OCI-LY7 (cell line): ENCODE data around the gene BTBD17. TPM values are rescaled to one million over a fixed set of nuclear protein-coding genes. Genes with fewer than 3 reads are reported as not detected.

ENCODE experiments used
- BruUV-seq: library from RNA; stranded (reverse); fragments of 400-500 nt; replicated peaks from 2 replicates; lab custom pipeline; 2021; lab: Mats Ljungman, UMichigan
- CTCF ChIA-PET: fragments of 300-600 bp; sonication (Branson Sonifier 250); formaldehyde crosslinking; loops from one replicate; lab custom pipeline; 2022; ENCODE audit warnings: antibody characterized with exemption; ENCODE audit not compliant: unreplicated experiment; lab: Charles Lee
- POLR2A ChIA-PET: fragments of 300-600 bp; sonication (Branson Sonifier 250); formaldehyde crosslinking; loops from one replicate; lab custom pipeline; 2022; ENCODE audit warnings: antibody characterized with exemption; lab: Charles Lee
- DNase-seq: peaks from one replicate; pipeline ENCODE4 v3.0.0-alpha.2; 2015; ENCODE audit warnings: low spot score
- H2AFZ ChIP-seq: fragments of 200-600 bp; sonication (generic), shearing (Covaris generic); 2 replicates; pipeline ENCODE4 v1.6.1; 2014; ENCODE audit warnings: mild to moderate bottlenecking, antibody characterized with exemption, low read length, moderate library complexity
- H3K27ac ChIP-seq: fragments of 200-600 bp; sonication (generic); 2 replicates; pipeline ENCODE4 v1.5.1; 2014; ENCODE audit warnings: mixed run types, low read depth, mild to moderate bottlenecking, moderate library complexity, low read length, inconsistent platforms; ENCODE audit not compliant: poor library complexity, severe bottlenecking
- H3K36me3 ChIP-seq: fragments of 200-600 bp; sonication (generic); 2 replicates; pipeline ENCODE4 v1.6.1; 2014; ENCODE audit warnings: mild to moderate bottlenecking, antibody characterized with exemption, low read length, moderate library complexity, mixed read lengths; ENCODE audit not compliant: insufficient read depth
- H3K4me1 ChIP-seq: fragments of 200-600 bp; sonication (generic); 2 replicates; pipeline ENCODE4 v1.5.1; 2014; ENCODE audit warnings: mild to moderate bottlenecking, low read length; ENCODE audit not compliant: insufficient read depth, poor library complexity, severe bottlenecking
- H3K4me2 ChIP-seq: fragments of 200-600 bp; sonication (generic); 2 replicates; pipeline ENCODE4 v1.6.1; 2014; ENCODE audit warnings: mild to moderate bottlenecking, low read length
- H3K4me3 ChIP-seq: fragments of 200-600 bp; sonication (generic); 2 replicates; pipeline ENCODE4 v1.5.1; 2014; ENCODE audit warnings: mild to moderate bottlenecking, low read depth, low read length; ENCODE audit not compliant: poor library complexity, severe bottlenecking
- H3K79me2 ChIP-seq: fragments of 200-600 bp; sonication (generic); 2 replicates; pipeline ENCODE4 v1.6.1; 2016; ENCODE audit warnings: low read depth, mild to moderate bottlenecking, low read length, moderate library complexity, mixed read lengths; ENCODE audit not compliant: insufficient read depth
- H3K9me2 ChIP-seq: fragments of 200-600 bp; sonication (generic); 2 replicates; pipeline ENCODE4 v1.6.1; 2016; ENCODE audit warnings: mild to moderate bottlenecking, low read length, mixed read lengths; ENCODE audit not compliant: insufficient read depth
- H3K9me3 ChIP-seq: fragments of 200-600 bp; sonication (generic); 2 replicates; pipeline ENCODE4 v1.6.1; 2014; ENCODE audit warnings: mild to moderate bottlenecking, mixed run types, low read length, mixed read lengths
- H4K20me1 ChIP-seq: fragments of 200-600 bp; sonication (generic); 2 replicates; pipeline ENCODE4 v1.6.1; 2014; ENCODE audit warnings: mild to moderate bottlenecking, antibody characterized with exemption, low read length, moderate library complexity, mixed read lengths; ENCODE audit not compliant: insufficient read depth
- CTCF ChIP-seq: fragments of 200-600 bp; sonication (generic); conservative IDR thresholded peaks from 2 replicates; pipeline ENCODE4 v1.5.1; 2014; ENCODE audit warnings: mild to moderate bottlenecking, antibody characterized with exemption, low read length, moderate library complexity, mixed read lengths
- EZH2phosphoT487 ChIP-seq: fragments of 200-600 bp; sonication (generic); IDR thresholded peaks from 2 replicates; pipeline ENCODE4 v1.6.1; 2018; ENCODE audit warnings: low read depth, borderline replicate concordance, mild to moderate bottlenecking, mixed run types, antibody characterized with exemption, low read length, moderate library complexity, mixed read lengths
- intact Hi-C: fragments of 100-400 bp; cut with micrococcal nuclease; formaldehyde crosslinking; loops from one replicate; pipeline ENCODE4 v1.10.0; 2022; ENCODE audit not compliant: unreplicated experiment
- total RNA-seq, 2 experiments: library from RNA; depleted of rRNA in 1 of 2; stranded (reverse); fragments of >200 nt in 1 of 2; shearing (Covaris generic) in 1 of 2; gene quantifications; 2 replicates each; pipeline ENCODE4 v1.2.3, GENCODE V29; 2014 to 2022

BTBD17 gene
- total RNA-seq, 2 experiments from 2014 or later, result not detected

GRCh38 chr17:74392848-74393247 is 31.2 kb upstream of the BTBD17 start:
- H3K9me2 ChIP-seq, result no peaks in the 10 kb centered on the region
- intact Hi-C loops, result no loop called here
- POLR2A ChIA-PET, result interaction anchor here (0.5 to 2.1 kb wide), 6 partner anchors 13 to 199 kb away, joined by 3 to 7 read pairs (median 4); no protein-coding TSS in a partner anchor

DNA sequence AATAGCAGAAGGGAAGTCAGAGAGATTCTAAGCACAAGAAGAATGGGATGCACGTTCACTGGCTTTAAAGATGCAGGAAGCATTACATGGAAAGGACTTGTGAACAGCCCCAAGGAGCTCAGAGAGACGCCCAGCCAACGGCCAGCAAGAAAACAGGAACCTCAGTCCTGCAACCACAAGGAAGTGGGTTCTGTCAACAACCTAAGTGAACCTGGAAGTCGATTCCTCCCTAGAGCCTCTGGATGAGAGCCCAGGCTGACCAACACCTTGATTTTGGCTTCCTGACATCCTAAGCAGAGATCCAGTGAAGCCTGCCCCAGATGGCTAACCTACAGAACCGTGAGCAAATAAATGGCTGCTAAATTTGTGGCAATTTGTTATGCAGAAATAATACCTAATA is 30.1 kb upstream of the BTBD17 start:
- no peak overlapping the region for H3K27ac ChIP-seq
- BruUV-seq, result no TSS peak
- intact Hi-C loops, result no loop called here
- H3K36me3 ChIP-seq, result no peaks in the 10 kb centered on the region
- H3K79me2 ChIP-seq, result no peaks in the 10 kb centered on the region
- no peak overlapping the region for H3K4me2 ChIP-seq
- no peaks in the 10 kb centered on the region for H3K9me2 ChIP-seq
- H3K4me1 ChIP-seq, result no peaks in the 10 kb centered on the region
- TF ChIP-seq EZH2phosphoT487 (no peak), CTCF (no peak)
- no peaks in the 10 kb centered on the region for H3K9me3 ChIP-seq
- no peaks in the 10 kb centered on the region for H4K20me1 ChIP-seq
- H3K4me3 ChIP-seq, result no peak overlapping the region
- no peak overlapping the region for H2AFZ ChIP-seq
- DNase-seq, result no peak
- ChIA-PET CTCF (interaction anchor here (0.6 kb wide), 1 partner anchor 9 kb away, joined by 3 read pairs; no protein-coding TSS in a partner anchor), POLR2A (interaction anchor here (2.1 kb wide), 1 partner anchor 18 kb away, joined by 7 read pairs; no protein-coding TSS in a partner anchor)

More at GRCh38 chr17:74392848-74393247, 31.2 kb upstream of the BTBD17 start:
- TF ChIP-seq EZH2phosphoT487, result no peak
- no peak for TF ChIP-seq CTCF
- H4K20me1 ChIP-seq, result no peaks in the 10 kb centered on the region
- H3K27ac ChIP-seq, result no peak overlapping the region
- no peaks in the 10 kb centered on the region for H3K4me1 ChIP-seq
- H3K9me3 ChIP-seq, result no peaks in the 10 kb centered on the region
- peak overlapping the region; percentile 46; the same call in 1 of the 2 replicates for H2AFZ ChIP-seq
- no peak overlapping the region for H3K4me2 ChIP-seq
- no peak overlapping the region for H3K4me3 ChIP-seq
- H3K36me3 ChIP-seq, result no peaks in the 10 kb centered on the region
- CTCF ChIA-PET, result interaction anchor here (0.6 to 1.3 kb wide), 2 partner anchors 36 to 65 kb away, joined by 3 read pairs; no protein-coding TSS in a partner anchor
- BruUV-seq, result no TSS peak
- peak; percentile 54 for DNase-seq
- no peaks in the 10 kb centered on the region for H3K79me2 ChIP-seq
